Stimulated activated CD8-positive, alpha-beta memory T cell treated with anti-CD3 and anti-CD28 coated beads, Interleukin-4, amount 100 ng/mL, for 4 hours (primary cell): ENCODE results near the gene KCNS3.

Experiments used
- DNase-seq, 2 donors: peaks; one replicate each; pipeline ENCODE4 v3.0.0-alpha.2; 2020; ENCODE audit warnings: low read depth in 2 of 2, low spot score in 1 of 2

Gene KCNS3, protein sequence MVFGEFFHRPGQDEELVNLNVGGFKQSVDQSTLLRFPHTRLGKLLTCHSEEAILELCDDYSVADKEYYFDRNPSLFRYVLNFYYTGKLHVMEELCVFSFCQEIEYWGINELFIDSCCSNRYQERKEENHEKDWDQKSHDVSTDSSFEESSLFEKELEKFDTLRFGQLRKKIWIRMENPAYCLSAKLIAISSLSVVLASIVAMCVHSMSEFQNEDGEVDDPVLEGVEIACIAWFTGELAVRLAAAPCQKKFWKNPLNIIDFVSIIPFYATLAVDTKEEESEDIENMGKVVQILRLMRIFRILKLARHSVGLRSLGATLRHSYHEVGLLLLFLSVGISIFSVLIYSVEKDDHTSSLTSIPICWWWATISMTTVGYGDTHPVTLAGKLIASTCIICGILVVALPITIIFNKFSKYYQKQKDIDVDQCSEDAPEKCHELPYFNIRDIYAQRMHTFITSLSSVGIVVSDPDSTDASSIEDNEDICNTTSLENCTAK

DNA sequence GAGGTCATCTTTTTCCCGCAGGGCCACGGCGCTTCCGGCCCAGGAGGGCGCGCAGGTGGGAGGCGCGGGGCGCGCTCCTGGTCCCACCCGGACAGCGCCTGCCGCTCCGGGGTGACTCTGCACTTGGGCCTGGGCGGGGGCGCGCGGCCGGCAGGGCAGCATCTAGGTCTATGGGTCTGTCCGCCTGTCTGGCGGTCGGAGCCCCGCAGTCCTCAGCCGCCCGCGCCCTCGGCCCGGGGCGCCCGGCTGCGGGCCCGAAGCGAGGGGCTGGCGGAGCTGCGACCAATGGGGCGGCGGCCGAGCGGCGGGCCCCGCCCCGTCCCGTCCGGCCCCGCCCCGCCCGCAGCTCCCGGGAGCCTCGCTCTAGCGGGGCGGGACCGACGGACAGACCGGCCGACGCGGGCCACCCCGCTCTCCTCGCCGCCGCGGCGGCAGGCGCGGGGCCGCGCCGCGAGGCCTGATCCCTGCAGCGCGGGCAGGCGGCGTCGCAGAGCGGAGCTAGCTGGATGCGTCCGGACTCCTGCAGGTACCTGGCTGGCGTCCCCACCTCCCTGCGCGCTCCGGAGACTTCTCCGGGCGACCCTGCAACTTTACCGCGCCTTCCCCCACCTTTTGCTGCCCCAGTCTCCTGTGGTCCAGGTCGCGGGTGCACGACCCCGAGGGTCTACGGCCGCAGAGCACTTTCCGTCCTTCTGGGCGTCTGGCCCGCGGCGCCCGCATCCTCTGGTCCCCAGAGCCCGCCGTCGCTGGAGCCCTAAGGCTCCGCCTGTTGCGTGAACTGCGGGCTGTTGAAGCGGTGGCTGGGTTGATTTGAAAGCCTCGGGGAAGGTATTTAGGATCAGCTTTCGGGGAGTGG lies at the start of gene KCNS3:
Gene KCNS3 (plus strand): TSS at position 387 of the 856 bp plus-strand sequence. CDS start 52,342 bp downstream, outside the sequence.
- DNase-seq = no peak

GRCh38 chr2:17830053-17831034 lies 48.1 kb upstream of the KCNS3 start:
- no peak for DNase-seq

GRCh38 chr2:17835516-17835915 lies 43.0 kb upstream of the KCNS3 start:
- DNase-seq = no peak

GRCh38 chr2:17839959-17840358 lies 38.5 kb upstream of the KCNS3 start:
- no peak for DNase-seq

GRCh38 chr2:17843457-17843856 lies 35.0 kb upstream of the KCNS3 start:
- no peak for DNase-seq

- no peak for DNase-seq
Observed at GRCh38 chr2:17845806-17846205, 32.7 kb upstream of the KCNS3 start.

DNA sequence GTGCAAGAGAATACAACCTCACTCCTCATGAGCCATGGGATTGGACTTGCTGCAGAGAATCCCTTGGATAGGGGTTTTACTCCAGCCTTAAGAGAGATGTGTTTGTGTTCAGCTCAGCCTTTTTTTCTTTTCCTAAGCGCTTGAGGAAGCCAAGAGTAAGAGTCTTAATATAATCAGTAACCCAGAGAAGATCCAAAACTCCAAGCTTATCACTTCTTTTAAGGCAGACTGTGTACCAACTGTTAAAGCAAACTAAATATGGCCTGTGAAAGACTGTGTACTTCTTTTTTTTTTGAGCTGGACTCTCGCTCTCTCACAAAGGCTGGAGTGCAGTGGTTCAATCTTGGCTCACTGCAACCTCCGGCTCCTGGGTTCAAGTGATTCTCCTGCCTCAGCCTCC lies 31.8 kb upstream of the KCNS3 start:
- DNase-seq = no peak

DNA sequence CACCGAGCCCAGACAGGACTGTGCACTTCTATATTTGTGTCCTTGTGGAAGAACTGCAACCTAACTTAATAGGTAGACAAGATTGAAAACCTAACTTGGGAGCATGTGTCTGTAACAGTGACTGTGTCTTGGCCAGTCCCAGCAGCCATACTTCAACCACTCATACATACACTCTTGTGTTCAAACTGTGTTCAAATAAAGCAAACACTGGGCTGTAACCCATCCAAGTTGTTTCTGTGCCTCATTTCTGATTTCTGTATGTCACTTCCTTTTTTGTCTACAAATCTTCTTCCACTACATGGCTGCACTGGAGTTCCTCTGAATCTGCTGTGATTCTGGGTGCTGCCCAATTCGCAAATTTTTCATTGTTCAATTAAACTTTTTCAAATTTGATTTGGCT lies 31.2 kb upstream of the KCNS3 start:
- DNase-seq = no peak

DNA sequence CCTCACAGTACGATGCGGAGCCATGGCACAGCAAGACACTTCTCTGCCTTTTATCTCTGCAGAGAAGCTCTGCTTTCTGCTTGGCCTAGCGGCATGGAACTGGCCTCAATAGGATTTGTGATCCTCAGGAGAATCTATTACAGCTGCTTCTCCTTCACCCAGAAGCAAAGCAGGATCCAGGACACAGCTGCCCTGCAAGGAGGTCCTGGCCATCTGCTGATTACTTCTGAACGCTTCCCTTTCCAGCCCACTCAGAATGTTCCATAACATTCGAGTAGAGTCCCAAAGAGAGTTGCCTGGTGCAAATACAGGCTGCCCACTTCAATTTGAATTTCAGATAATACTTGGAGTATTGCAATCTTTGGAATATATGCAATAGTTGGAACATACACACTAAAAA lies 29.2 kb upstream of the KCNS3 start:
- DNase-seq = no peak

DNA sequence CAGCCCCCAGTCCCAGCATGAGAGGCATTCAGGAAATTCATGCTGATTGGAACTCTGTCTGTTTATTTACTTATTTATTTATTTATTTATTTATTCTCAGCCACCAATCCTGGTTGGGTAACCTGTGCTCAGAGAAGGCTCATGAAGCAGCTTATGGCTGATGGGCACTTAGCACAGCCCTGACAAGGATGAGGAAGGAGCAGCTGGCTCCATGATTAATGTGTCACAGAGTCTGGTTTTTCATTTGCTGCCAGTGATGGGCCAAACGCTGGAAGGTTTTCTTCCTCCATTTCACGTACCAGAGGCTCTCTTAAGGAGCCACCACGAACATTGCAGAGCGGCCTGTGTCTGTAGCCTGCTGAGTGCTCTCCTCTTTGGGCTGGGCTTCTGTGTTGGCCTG lies 28.3 kb upstream of the KCNS3 start:
- no peak for DNase-seq

GRCh38 chr2:17851731-17852585 lies 26.5 kb upstream of the KCNS3 start:
- no peak for DNase-seq

- no peak for DNase-seq
Observed at GRCh38 chr2:17853799-17854198, 24.7 kb upstream of the KCNS3 start.

DNA sequence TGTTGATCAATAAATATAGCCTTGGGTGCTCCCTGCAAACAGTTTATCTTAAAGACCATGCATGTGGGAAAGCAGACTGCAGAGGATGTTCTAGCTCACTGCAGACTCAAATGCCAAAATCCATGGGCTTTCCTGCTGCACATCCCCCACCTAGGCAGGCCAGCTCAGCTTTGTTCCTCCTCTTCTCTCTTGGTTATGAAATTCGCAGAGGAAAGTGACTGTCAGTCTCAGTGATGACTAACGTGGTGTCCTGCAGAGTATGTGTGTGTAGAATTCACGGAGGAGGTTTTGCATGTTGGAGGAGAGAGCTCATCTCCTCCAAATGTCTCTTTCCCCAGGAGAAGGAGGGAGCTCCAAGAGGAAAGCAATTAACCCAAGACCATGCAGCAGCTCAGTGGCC lies 21.4 kb upstream of the KCNS3 start:
- DNase-seq = no peak

- DNase-seq = no peak
Observed at GRCh38 chr2:17858064-17858463, 20.4 kb upstream of the KCNS3 start.

DNA sequence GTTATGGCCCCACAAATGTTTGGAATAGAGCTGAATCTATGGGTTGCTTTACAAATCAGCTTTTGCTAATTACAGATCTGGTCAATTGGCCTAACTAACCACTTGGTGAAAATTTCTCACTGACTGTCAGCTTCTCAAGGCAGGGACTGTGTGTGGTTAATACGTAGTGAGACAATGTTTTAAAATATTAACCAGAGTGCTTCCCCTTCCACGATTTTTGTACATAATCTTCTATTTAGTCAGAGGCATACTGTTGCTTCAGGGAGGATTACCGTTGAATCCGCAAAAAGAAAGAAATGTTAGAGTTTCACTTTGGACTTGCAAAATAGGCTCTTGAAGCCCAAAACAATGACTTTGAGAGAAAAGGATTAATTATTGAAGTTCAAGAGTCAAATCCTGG lies 14.9 kb upstream of the KCNS3 start:
- no peak for DNase-seq

DNA sequence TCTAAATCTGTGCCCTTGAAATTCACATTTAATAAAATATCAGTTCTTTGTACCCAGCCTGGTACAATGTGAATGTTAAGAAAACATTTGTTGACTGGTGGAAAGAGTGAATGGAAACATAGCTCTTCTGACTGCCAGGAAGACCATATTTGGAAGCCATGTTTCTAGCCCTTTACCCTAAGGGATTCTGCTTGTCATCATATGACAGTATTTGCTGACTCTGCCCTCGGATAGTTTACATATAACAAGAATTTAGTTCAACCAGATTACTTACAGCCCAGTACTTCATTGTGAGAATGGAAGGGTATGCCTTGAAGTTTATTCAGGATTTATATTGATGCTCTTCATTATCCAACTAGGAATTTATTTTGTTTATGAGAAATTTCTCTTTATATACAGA lies 13.8 kb upstream of the KCNS3 start:
- no peak for DNase-seq

DNA sequence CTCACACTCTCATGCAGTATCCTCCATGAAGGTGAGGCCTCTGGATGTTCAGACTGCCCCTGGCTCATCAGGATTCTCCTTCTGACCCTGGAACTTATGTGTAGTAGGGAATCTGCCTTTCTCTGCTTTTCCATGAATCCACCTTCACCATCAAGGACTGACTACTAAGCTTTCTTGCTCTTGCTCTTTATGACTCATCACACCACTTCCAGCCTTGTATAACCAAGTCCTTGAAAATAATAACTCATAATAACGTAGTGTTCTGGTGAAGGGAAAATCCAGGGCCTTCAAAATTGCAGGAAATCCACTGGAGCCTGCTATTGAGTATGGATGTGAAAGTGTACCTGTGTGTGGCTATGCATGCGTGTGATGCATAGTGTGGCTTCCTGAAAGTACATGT lies 11.3 kb upstream of the KCNS3 start:
- DNase-seq = no peak

DNA sequence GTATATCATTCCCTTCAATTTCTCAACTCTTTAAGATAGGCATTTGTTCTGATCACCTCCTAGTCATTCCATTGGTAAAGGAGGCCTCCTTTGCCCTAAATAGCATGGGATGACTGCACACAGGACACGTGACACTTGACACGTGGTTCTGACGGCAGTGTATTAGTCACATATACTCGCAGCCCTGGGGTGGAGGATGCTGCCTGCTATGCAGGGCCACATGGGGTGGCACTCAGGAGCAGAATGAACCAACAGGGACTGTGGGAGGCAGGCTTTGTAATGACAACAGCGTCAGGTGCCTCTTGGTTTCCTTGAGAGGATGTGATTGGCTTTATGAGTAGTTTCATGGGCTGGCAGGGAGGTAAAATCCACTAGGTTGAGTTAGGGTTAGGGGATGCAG lies 9.3 kb upstream of the KCNS3 start:
- no peak for DNase-seq

- no peak for DNase-seq
Observed at GRCh38 chr2:17871639-17872038, 6.8 kb upstream of the KCNS3 start.

DNA sequence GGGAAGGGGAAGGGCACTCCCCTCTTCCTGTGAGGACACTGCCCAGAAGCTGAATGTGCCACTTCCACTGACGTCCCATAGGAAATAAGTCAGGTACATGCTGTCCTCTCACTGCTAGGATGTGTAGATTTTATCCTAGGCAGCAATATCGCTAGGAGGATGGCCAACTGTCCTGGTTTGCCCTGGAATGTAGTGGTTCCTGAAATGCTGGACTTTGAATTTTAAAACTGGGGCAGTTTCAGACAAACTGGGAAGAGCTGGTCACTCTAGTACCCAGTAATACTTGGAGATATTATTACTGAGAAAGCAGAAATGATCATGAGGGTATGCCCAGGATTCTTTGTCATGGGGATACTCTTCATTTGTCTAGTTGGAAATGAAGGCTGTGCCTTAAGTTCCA lies 5.4 kb upstream of the KCNS3 start:
- DNase-seq = no peak
